Neural cell (in vitro differentiated cells): ENCODE results near the gene ADGRE3.

ENCODE experiments used
- EP300 ChIP-seq: fragments of 450-650 bp; conservative IDR thresholded peaks from 2 replicates; pipeline ENCODE4 v1.6.1; 2014; ENCODE audit warnings: antibody characterized with exemption, mild to moderate bottlenecking, moderate library complexity; ENCODE audit not compliant: poor library complexity, severe bottlenecking
- EZH2 ChIP-seq: fragments of 200-600, 300-800 bp; shearing (Covaris generic), sonication (generic); IDR thresholded peaks from 2 replicates; pipeline ENCODE4 v1.6.1; 2014; ENCODE audit warnings: antibody characterized with exemption, low read length, borderline replicate concordance, mild to moderate bottlenecking; ENCODE audit not compliant: insufficient read depth, poor library complexity, severe bottlenecking
- MXI1 ChIP-seq: fragments of 450-650 bp; conservative IDR thresholded peaks from 2 replicates; pipeline ENCODE4 v1.6.1; 2014; ENCODE audit warnings: antibody characterized with exemption, mild to moderate bottlenecking; ENCODE audit not compliant: poor library complexity, severe bottlenecking
- POLR2AphosphoS5 ChIP-seq: IDR thresholded peaks from 2 replicates; pipeline ENCODE4 v1.6.1; 2012
- SMC3 ChIP-seq: fragments of 450-650 bp; conservative IDR thresholded peaks from 2 replicates; pipeline ENCODE4 v1.6.1; 2014; ENCODE audit warnings: antibody characterized with exemption, mild to moderate bottlenecking, moderate library complexity; ENCODE audit not compliant: poor library complexity
- TAF1 ChIP-seq: IDR thresholded peaks from 2 replicates; pipeline ENCODE4 v1.6.1; 2012; ENCODE audit warnings: low read depth
- TF ChIP-seq, protein P1 (sequence below): fragments of 450-650 bp; IDR thresholded peaks from 2 replicates; pipeline ENCODE4 v1.5.1; 2014; ENCODE audit warnings: antibody characterized with exemption, mild to moderate bottlenecking, moderate library complexity; ENCODE audit not compliant: poor library complexity, severe bottlenecking
- TF ChIP-seq, protein P2 (sequence below): IDR thresholded peaks from 2 replicates; pipeline ENCODE4 v1.6.1; 2012; ENCODE audit warnings: borderline replicate concordance

DNA sequence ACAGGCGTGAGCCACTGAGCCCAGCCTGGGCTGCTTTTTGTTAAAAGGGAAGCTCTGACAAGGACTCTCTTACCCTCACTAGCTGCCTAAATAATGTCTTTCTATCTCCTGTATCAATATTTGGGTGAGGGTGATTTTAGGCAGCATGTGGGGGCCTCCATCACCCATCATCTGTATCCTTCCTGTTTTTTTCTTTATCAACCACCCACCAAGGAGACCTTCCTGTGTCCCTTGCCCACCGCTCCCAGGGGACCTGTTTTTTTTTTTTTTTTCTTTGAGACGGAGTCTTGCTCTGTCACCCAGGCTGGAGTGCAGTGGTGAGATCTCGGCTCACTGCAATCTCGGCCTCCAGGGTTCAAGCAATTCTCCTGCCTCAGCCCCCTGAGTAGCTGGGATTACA lies 97.4 kb downstream of the ADGRE3 start:
- TF ChIP-seq, protein P1, sequence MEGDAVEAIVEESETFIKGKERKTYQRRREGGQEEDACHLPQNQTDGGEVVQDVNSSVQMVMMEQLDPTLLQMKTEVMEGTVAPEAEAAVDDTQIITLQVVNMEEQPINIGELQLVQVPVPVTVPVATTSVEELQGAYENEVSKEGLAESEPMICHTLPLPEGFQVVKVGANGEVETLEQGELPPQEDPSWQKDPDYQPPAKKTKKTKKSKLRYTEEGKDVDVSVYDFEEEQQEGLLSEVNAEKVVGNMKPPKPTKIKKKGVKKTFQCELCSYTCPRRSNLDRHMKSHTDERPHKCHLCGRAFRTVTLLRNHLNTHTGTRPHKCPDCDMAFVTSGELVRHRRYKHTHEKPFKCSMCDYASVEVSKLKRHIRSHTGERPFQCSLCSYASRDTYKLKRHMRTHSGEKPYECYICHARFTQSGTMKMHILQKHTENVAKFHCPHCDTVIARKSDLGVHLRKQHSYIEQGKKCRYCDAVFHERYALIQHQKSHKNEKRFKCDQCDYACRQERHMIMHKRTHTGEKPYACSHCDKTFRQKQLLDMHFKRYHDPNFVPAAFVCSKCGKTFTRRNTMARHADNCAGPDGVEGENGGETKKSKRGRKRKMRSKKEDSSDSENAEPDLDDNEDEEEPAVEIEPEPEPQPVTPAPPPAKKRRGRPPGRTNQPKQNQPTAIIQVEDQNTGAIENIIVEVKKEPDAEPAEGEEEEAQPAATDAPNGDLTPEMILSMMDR, result no peak
- TF ChIP-seq TAF1, result no peak
- no peak for TF ChIP-seq EZH2
- no peak for TF ChIP-seq MXI1
- no peak for TF ChIP-seq EP300
- TF ChIP-seq POLR2AphosphoS5, result no peak
- TF ChIP-seq SMC3, result no peak
- TF ChIP-seq, protein P2, sequence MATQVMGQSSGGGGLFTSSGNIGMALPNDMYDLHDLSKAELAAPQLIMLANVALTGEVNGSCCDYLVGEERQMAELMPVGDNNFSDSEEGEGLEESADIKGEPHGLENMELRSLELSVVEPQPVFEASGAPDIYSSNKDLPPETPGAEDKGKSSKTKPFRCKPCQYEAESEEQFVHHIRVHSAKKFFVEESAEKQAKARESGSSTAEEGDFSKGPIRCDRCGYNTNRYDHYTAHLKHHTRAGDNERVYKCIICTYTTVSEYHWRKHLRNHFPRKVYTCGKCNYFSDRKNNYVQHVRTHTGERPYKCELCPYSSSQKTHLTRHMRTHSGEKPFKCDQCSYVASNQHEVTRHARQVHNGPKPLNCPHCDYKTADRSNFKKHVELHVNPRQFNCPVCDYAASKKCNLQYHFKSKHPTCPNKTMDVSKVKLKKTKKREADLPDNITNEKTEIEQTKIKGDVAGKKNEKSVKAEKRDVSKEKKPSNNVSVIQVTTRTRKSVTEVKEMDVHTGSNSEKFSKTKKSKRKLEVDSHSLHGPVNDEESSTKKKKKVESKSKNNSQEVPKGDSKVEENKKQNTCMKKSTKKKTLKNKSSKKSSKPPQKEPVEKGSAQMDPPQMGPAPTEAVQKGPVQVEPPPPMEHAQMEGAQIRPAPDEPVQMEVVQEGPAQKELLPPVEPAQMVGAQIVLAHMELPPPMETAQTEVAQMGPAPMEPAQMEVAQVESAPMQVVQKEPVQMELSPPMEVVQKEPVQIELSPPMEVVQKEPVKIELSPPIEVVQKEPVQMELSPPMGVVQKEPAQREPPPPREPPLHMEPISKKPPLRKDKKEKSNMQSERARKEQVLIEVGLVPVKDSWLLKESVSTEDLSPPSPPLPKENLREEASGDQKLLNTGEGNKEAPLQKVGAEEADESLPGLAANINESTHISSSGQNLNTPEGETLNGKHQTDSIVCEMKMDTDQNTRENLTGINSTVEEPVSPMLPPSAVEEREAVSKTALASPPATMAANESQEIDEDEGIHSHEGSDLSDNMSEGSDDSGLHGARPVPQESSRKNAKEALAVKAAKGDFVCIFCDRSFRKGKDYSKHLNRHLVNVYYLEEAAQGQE, result no peak
